Measurements from ENCODE around the gene ZNF211. TPM values are rescaled to one million over a fixed set of nuclear protein-coding genes. Genes with fewer than 3 reads are reported as not detected.

ZNF211 gene
- total and polyA plus RNA-seq, 9 of the 15 experiments (the other 6 are each of a cell fraction or from before 2014, with no cell fraction given) = 1.3 to 11.6 (median 4.5) TPM

GRCh38 chr19:57613941-57614743, 18.8 kb upstream of the ZNF211 start, which contains the start of gene ZNF134 (continued):
- TF ChIP-seq, protein P1, sequence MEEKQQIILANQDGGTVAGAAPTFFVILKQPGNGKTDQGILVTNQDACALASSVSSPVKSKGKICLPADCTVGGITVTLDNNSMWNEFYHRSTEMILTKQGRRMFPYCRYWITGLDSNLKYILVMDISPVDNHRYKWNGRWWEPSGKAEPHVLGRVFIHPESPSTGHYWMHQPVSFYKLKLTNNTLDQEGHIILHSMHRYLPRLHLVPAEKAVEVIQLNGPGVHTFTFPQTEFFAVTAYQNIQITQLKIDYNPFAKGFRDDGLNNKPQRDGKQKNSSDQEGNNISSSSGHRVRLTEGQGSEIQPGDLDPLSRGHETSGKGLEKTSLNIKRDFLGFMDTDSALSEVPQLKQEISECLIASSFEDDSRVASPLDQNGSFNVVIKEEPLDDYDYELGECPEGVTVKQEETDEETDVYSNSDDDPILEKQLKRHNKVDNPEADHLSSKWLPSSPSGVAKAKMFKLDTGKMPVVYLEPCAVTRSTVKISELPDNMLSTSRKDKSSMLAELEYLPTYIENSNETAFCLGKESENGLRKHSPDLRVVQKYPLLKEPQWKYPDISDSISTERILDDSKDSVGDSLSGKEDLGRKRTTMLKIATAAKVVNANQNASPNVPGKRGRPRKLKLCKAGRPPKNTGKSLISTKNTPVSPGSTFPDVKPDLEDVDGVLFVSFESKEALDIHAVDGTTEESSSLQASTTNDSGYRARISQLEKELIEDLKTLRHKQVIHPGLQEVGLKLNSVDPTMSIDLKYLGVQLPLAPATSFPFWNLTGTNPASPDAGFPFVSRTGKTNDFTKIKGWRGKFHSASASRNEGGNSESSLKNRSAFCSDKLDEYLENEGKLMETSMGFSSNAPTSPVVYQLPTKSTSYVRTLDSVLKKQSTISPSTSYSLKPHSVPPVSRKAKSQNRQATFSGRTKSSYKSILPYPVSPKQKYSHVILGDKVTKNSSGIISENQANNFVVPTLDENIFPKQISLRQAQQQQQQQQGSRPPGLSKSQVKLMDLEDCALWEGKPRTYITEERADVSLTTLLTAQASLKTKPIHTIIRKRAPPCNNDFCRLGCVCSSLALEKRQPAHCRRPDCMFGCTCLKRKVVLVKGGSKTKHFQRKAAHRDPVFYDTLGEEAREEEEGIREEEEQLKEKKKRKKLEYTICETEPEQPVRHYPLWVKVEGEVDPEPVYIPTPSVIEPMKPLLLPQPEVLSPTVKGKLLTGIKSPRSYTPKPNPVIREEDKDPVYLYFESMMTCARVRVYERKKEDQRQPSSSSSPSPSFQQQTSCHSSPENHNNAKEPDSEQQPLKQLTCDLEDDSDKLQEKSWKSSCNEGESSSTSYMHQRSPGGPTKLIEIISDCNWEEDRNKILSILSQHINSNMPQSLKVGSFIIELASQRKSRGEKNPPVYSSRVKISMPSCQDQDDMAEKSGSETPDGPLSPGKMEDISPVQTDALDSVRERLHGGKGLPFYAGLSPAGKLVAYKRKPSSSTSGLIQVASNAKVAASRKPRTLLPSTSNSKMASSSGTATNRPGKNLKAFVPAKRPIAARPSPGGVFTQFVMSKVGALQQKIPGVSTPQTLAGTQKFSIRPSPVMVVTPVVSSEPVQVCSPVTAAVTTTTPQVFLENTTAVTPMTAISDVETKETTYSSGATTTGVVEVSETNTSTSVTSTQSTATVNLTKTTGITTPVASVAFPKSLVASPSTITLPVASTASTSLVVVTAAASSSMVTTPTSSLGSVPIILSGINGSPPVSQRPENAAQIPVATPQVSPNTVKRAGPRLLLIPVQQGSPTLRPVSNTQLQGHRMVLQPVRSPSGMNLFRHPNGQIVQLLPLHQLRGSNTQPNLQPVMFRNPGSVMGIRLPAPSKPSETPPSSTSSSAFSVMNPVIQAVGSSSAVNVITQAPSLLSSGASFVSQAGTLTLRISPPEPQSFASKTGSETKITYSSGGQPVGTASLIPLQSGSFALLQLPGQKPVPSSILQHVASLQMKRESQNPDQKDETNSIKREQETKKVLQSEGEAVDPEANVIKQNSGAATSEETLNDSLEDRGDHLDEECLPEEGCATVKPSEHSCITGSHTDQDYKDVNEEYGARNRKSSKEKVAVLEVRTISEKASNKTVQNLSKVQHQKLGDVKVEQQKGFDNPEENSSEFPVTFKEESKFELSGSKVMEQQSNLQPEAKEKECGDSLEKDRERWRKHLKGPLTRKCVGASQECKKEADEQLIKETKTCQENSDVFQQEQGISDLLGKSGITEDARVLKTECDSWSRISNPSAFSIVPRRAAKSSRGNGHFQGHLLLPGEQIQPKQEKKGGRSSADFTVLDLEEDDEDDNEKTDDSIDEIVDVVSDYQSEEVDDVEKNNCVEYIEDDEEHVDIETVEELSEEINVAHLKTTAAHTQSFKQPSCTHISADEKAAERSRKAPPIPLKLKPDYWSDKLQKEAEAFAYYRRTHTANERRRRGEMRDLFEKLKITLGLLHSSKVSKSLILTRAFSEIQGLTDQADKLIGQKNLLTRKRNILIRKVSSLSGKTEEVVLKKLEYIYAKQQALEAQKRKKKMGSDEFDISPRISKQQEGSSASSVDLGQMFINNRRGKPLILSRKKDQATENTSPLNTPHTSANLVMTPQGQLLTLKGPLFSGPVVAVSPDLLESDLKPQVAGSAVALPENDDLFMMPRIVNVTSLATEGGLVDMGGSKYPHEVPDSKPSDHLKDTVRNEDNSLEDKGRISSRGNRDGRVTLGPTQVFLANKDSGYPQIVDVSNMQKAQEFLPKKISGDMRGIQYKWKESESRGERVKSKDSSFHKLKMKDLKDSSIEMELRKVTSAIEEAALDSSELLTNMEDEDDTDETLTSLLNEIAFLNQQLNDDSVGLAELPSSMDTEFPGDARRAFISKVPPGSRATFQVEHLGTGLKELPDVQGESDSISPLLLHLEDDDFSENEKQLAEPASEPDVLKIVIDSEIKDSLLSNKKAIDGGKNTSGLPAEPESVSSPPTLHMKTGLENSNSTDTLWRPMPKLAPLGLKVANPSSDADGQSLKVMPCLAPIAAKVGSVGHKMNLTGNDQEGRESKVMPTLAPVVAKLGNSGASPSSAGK (IDR thresholded peaks at IDR 0.05) = peak; percentile 76
- TF ChIP-seq KAT7 (CRISPR knock-in tag; IDR thresholded peaks at IDR 0.05; ENCODE audit: borderline replicate concordance) = no peak
- no peak for TF ChIP-seq ATF1 (CRISPR knock-in tag; IDR thresholded peaks at IDR 0.05)
- TF ChIP-seq ATF1 (tag; IDR thresholded peaks at IDR 0.05) = peak; percentile 63; the same call in 1 of the 2 replicates
- TF ChIP-seq ZFP36 (IDR thresholded peaks at IDR 0.05; ENCODE audit: low read depth, low read length, partially characterized antibody) = no peak
- TF ChIP-seq POLR3A (IDR thresholded peaks at IDR 0.05; ENCODE audit: borderline replicate concordance, extremely low read depth, insufficient read depth, insufficient read length) = no peak
- peak in 1 of 2 experiments; percentile 40; a peak in 1 of 3 replicates for TF ChIP-seq CBX3 (IDR thresholded peaks at IDR 0.05; ENCODE audit: borderline replicate concordance in 1 of 2, low read length in 2 of 2)
- TF ChIP-seq, protein P2, sequence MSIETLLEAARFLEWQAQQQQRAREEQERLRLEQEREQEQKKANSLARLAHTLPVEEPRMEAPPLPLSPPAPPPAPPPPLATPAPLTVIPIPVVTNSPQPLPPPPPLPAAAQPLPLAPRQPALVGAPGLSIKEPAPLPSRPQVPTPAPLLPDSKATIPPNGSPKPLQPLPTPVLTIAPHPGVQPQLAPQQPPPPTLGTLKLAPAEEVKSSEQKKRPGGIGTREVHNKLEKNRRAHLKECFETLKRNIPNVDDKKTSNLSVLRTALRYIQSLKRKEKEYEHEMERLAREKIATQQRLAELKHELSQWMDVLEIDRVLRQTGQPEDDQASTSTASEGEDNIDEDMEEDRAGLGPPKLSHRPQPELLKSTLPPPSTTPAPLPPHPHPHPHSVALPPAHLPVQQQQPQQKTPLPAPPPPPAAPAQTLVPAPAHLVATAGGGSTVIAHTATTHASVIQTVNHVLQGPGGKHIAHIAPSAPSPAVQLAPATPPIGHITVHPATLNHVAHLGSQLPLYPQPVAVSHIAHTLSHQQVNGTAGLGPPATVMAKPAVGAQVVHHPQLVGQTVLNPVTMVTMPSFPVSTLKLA (conservative IDR thresholded peaks at IDR 0.05) = peak; percentile 24 to 51; a peak in 2 of 4 replicates
- 0 out of 6 replicates have a peak, but pooled peaks of 1 of the 3 experiments have one; percentile 11 for TF ChIP-seq CTCF (IDR thresholded peaks at IDR 0.05 in 2 of 3, conservative IDR thresholded peaks at IDR 0.05 in 1 of 3; ENCODE audit: insufficient read depth in 2 of 3, low read depth in 1 of 3, low read length in 3 of 3)
- TF ChIP-seq HLTF (IDR thresholded peaks at IDR 0.05) = no peak
- no peak for TF ChIP-seq BCL6 (CRISPR knock-in tag; IDR thresholded peaks at IDR 0.05)
- TF ChIP-seq ZNF146 (CRISPR knock-in tag; IDR thresholded peaks at IDR 0.05; ENCODE audit: unreplicated experiment) = no peak

Data from K562 (cell line).